A549 (cell line): ENCODE results near the gene GLT1D1. TPM values are rescaled to one million over a fixed set of nuclear protein-coding genes. Genes with fewer than 3 reads are reported as not detected.
"Not testable (repeated sequence)": the region's sequence is repeated elsewhere in the genome, so short reads cannot be mapped to it uniquely, and the experiment has no call there.

ENCODE experiments used
- ATAC-seq, 2 experiments: fragments of 200-7000 bp in 1 of 2; fragments of >200 bp in 1 of 2; cut with Nextera tagmentation in 1 of 2; cut with Tn5 transposase in 1 of 2; 3 replicates each; pipeline versions ENCODE4 v1.8.0 to v1.9.1; 2018 to 2020; ENCODE audit warnings: mild to moderate bottlenecking in 1 of 2, moderate library complexity in 1 of 2
- CTCF ChIA-PET: fragments of 300-600 bp; sonication (Branson Sonifier 250); formaldehyde crosslinking; extraction: SDS; loops from one replicate; lab custom pipeline; 2021; ENCODE audit warnings: antibody characterized with exemption, inconsistent platforms; lab: Yijun Ruan, JAX
- POLR2A ChIA-PET: fragments of 350-600 bp; formaldehyde crosslinking; extraction: SDS; loops from one replicate; lab custom pipeline; 2021; ENCODE audit warnings: antibody characterized with exemption, inconsistent platforms; lab: Yijun Ruan, JAX
- DNase-seq, 2 experiments: peaks; one replicate each; pipeline versions ENCODE4 v3.0.0 to v3.0.0-alpha.2; 2011 to 2016; ENCODE audit warnings: low read depth in 1 of 2, low spot score in 1 of 2
- FAIRE-seq: peaks from 2 replicates; lab custom pipeline; 2011; peaks lifted over from hg19 to GRCh38; lab: Jason Lieb, UNC
- H3K27ac ChIP-seq, 2 experiments: fragments of >200 bp; sonication (Bioruptor Twin); formaldehyde crosslinking; 3 replicates each; pipeline ENCODE4 v1.5.1; 2016 to 2017
- H3K4me1 ChIP-seq: fragments of >200 bp; sonication (Bioruptor Twin); formaldehyde crosslinking; 3 replicates; pipeline ENCODE4 v1.6.1; 2016
- H3K4me2 ChIP-seq: fragments of >200 bp; sonication (Bioruptor Twin); formaldehyde crosslinking; 3 replicates; pipeline ENCODE4 v1.6.1; 2016
- H3K4me3 ChIP-seq: fragments of >200 bp; sonication (Bioruptor Twin); formaldehyde crosslinking; 3 replicates; pipeline ENCODE4 v1.5.1; 2016
- H3K9me3 ChIP-seq: fragments of >200 bp; sonication (Bioruptor Twin); formaldehyde crosslinking; 3 replicates; pipeline ENCODE4 v1.6.1; 2016
- CBX2 ChIP-seq: fragments of 200-600 bp; sonication (generic); IDR thresholded peaks from 2 replicates; pipeline ENCODE4 v1.6.1; 2016; ENCODE audit warnings: low read depth, mild to moderate bottlenecking, borderline replicate concordance
- CBX8 ChIP-seq: fragments of 200-600 bp; sonication (generic); IDR thresholded peaks from 2 replicates; pipeline ENCODE4 v1.6.1; 2016
- HDAC2 ChIP-seq: fragments of 200-600 bp; sonication (generic); IDR thresholded peaks from 2 replicates; pipeline ENCODE4 v1.6.1; 2016
- HOXA7 ChIP-seq: fragments of 250-450 bp; sonication (Bioruptor Pico); IDR thresholded peaks from 2 replicates; pipeline ENCODE4 v1.5.0; 2020; ENCODE audit warnings: mild to moderate bottlenecking, moderate library complexity
- HOXB5 ChIP-seq: fragments of 250-450 bp; sonication (Bioruptor Pico); IDR thresholded peaks from 2 replicates; pipeline ENCODE4 v1.5.0; 2020; ENCODE audit warnings: mild to moderate bottlenecking, moderate library complexity
- MAFK ChIP-seq: fragments of 450-650 bp; IDR thresholded peaks from 2 replicates; pipeline ENCODE4 v1.6.1; 2014; ENCODE audit not compliant: partially characterized antibody
- NFE2L2 ChIP-seq: fragments of 150-350 bp; conservative IDR thresholded peaks from 2 replicates; pipeline ENCODE4 v1.6.1; 2014; ENCODE audit warnings: low read length
- RFX5 ChIP-seq: fragments of 450-650 bp; IDR thresholded peaks from 2 replicates; pipeline ENCODE4 v1.7.1; 2014; ENCODE audit warnings: antibody characterized with exemption, mild to moderate bottlenecking, moderate library complexity
- SMC3 ChIP-seq: fragments of >200 bp; sonication (Bioruptor Twin); formaldehyde crosslinking; IDR thresholded peaks from 3 replicates; pipeline ENCODE4 v1.6.1; 2018; ENCODE audit warnings: inconsistent platforms
- SREBF2 ChIP-seq: fragments of 450-650 bp; IDR thresholded peaks from 2 replicates; pipeline ENCODE4 v1.6.1; 2014; ENCODE audit warnings: mild to moderate bottlenecking, moderate library complexity
- TFCP2L1 ChIP-seq: fragments of 250-450 bp; sonication (Bioruptor Pico); IDR thresholded peaks from 2 replicates; pipeline ENCODE4 v1.5.0; 2021; ENCODE audit warnings: mild to moderate bottlenecking
- ZC3H11A ChIP-seq: fragments of 450-650 bp; IDR thresholded peaks from 2 replicates; pipeline ENCODE4 v1.6.1; 2014; ENCODE audit warnings: antibody characterized with exemption, mild to moderate bottlenecking
- WGBS: methylation state at CpG from one replicate; pipeline ENCODE4 v1.1.6; 2017; ENCODE audit errors: missing lambda C conversion rate; 5-methylcytosine and 5-hydroxymethylcytosine counted together
- polyA plus RNA-seq, 4 experiments: library from polyadenylated mRNA; depleted of rRNA in 3 of 4; stranded (reverse); fragments of >200 nt; fragmentation: RNase III in 1 of 4; extraction: RNeasy Plus Mini Kit Qiagen cat#74134 plus additional on column Dnase treatment in 1 of 4; gene quantifications; 2 replicates in 3 of 4; 3 replicates in 1 of 4; pipeline ENCODE4 v1.2.3, GENCODE V29; 2011 to 2017
- TF ChIP-seq, protein P1 (sequence below): fragments of 250-450 bp; sonication (Bioruptor Pico); IDR thresholded peaks from 2 replicates; pipeline ENCODE4 v1.5.0; 2020; ENCODE audit warnings: low read depth, mild to moderate bottlenecking, moderate library complexity
- TF ChIP-seq, protein P2 (sequence below): fragments of 200-600 bp; sonication (generic); IDR thresholded peaks from 2 replicates; pipeline ENCODE4 v1.6.1; 2016; ENCODE audit warnings: antibody characterized with exemption, mild to moderate bottlenecking, moderate library complexity
- TF ChIP-seq, protein P3 (sequence below): fragments of 250-450 bp; sonication (Bioruptor Pico); IDR thresholded peaks from 2 replicates; pipeline ENCODE4 v1.5.0; 2021; ENCODE audit warnings: mild to moderate bottlenecking, moderate library complexity, borderline replicate concordance
- TF ChIP-seq, protein P4 (sequence below): fragments of >200 bp; sonication (Bioruptor Twin); formaldehyde crosslinking; IDR thresholded peaks from 3 replicates; pipeline ENCODE4 v1.5.1; 2016

The GLT1D1 gene
- polyA plus RNA-seq, 2 of the 4 experiments (the other 2 are of a cell fraction): not detected

DNA sequence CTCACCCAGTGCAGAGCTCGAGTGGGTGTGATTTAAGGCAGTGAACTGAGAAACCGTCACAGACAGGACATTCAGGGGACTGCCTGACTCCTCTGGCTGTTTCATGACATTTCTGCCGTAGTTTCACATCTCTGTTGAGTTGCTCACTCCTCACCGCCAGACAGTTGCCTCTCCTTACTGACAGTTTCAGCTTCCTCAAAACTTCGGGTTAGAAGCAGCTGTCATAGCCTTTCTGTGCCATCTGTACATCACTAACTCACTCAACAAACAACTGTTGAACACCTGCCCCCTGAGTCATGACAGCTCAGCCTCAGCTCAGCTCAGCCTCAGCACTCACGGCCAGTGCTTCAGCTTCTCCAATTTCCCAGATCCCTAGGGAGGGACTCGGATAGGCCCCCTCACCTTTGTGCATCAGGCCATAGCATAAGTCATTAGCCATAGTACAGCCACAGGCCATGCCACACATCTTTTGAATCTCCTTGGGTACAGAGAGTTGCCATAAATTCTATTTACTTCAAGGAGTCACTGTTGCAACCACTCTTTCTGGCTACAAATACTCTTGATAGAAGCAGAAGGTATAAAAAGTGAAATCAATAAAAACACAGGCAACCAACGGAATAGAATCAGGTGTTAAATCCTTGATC is 23.3 kb upstream of the GLT1D1 start:
- peak in 1 of 2 experiments; percentile 60; a peak in 3 of 6 replicates for ATAC-seq
- WGBS: 27% methylated on average over 8 of the region's 8 CpGs
- Histone ChIP-seq H3K4me1 (no peaks in the 10 kb centered on the region), H3K4me2 (no peak overlapping the region), H3K4me3 (no peak overlapping the region), H3K9me3 (no peaks in the 10 kb centered on the region), H3K27ac (no peak overlapping the region)
- FAIRE-seq: no peak
- POLR2A ChIA-PET: no interaction called here
- CTCF ChIA-PET: no interaction called here
- no peak for DNase-seq
- TF ChIP-seq RFX5: no peak
- no peak for TF ChIP-seq HOXB5 (CRISPR knock-in tag)
- TF ChIP-seq, protein P1, sequence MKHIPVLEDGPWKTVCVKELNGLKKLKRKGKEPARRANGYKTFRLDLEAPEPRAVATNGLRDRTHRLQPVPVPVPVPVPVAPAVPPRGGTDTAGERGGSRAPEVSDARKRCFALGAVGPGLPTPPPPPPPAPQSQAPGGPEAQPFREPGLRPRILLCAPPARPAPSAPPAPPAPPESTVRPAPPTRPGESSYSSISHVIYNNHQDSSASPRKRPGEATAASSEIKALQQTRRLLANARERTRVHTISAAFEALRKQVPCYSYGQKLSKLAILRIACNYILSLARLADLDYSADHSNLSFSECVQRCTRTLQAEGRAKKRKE (CRISPR knock-in tag): no peak
- no peak for TF ChIP-seq SMC3
- TF ChIP-seq TFCP2L1 (CRISPR knock-in tag): no peak
- TF ChIP-seq, protein P2, sequence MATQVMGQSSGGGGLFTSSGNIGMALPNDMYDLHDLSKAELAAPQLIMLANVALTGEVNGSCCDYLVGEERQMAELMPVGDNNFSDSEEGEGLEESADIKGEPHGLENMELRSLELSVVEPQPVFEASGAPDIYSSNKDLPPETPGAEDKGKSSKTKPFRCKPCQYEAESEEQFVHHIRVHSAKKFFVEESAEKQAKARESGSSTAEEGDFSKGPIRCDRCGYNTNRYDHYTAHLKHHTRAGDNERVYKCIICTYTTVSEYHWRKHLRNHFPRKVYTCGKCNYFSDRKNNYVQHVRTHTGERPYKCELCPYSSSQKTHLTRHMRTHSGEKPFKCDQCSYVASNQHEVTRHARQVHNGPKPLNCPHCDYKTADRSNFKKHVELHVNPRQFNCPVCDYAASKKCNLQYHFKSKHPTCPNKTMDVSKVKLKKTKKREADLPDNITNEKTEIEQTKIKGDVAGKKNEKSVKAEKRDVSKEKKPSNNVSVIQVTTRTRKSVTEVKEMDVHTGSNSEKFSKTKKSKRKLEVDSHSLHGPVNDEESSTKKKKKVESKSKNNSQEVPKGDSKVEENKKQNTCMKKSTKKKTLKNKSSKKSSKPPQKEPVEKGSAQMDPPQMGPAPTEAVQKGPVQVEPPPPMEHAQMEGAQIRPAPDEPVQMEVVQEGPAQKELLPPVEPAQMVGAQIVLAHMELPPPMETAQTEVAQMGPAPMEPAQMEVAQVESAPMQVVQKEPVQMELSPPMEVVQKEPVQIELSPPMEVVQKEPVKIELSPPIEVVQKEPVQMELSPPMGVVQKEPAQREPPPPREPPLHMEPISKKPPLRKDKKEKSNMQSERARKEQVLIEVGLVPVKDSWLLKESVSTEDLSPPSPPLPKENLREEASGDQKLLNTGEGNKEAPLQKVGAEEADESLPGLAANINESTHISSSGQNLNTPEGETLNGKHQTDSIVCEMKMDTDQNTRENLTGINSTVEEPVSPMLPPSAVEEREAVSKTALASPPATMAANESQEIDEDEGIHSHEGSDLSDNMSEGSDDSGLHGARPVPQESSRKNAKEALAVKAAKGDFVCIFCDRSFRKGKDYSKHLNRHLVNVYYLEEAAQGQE: no peak
- TF ChIP-seq, protein P3, sequence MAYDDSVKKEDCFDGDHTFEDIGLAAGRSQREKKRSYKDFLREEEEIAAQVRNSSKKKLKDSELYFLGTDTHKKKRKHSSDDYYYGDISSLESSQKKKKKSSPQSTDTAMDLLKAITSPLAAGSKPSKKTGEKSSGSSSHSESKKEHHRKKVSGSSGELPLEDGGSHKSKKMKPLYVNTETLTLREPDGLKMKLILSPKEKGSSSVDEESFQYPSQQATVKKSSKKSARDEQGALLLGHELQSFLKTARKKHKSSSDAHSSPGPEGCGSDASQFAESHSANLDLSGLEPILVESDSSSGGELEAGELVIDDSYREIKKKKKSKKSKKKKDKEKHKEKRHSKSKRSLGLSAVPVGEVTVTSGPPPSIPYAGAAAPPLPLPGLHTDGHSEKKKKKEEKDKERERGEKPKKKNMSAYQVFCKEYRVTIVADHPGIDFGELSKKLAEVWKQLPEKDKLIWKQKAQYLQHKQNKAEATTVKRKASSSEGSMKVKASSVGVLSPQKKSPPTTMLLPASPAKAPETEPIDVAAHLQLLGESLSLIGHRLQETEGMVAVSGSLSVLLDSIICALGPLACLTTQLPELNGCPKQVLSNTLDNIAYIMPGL (CRISPR knock-in tag): no peak
- TF ChIP-seq MAFK: no peak
- no peak for TF ChIP-seq SREBF2
- TF ChIP-seq HOXA7 (CRISPR knock-in tag): no peak
- no peak for TF ChIP-seq CBX2

DNA sequence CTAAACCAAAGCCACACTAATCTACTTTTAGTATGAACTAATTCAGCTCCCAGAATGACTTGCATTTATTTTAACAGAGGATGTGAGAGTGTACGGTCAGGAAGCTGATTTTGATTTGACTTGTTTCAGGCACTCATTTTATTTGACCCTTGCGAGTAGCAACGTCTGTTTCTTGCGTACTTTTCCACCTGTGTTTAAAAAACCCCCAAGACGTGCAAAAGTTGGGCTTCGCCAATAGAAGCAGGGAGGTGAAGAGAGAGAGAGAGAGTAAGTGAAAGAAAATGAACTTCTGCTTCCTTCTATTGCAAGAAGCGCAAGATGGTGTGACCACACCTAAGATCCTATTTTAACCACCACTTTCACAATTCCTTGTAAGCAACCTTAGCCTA is 22.8 kb upstream of the GLT1D1 start:
- Histone ChIP-seq H3K4me2 (no peak overlapping the region), H3K4me1 (no peaks in the 10 kb centered on the region), H3K27ac (no peak overlapping the region)
- POLR2A ChIA-PET: no interaction called here
- CTCF ChIA-PET: no interaction called here
- peak; percentile 44 for TF ChIP-seq NFE2L2
- TF ChIP-seq CBX8: no peak
- TF ChIP-seq, protein P4, sequence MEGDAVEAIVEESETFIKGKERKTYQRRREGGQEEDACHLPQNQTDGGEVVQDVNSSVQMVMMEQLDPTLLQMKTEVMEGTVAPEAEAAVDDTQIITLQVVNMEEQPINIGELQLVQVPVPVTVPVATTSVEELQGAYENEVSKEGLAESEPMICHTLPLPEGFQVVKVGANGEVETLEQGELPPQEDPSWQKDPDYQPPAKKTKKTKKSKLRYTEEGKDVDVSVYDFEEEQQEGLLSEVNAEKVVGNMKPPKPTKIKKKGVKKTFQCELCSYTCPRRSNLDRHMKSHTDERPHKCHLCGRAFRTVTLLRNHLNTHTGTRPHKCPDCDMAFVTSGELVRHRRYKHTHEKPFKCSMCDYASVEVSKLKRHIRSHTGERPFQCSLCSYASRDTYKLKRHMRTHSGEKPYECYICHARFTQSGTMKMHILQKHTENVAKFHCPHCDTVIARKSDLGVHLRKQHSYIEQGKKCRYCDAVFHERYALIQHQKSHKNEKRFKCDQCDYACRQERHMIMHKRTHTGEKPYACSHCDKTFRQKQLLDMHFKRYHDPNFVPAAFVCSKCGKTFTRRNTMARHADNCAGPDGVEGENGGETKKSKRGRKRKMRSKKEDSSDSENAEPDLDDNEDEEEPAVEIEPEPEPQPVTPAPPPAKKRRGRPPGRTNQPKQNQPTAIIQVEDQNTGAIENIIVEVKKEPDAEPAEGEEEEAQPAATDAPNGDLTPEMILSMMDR: no peak
- TF ChIP-seq, all 56 proteins: peak for 1
- FAIRE-seq: no peak
- no peak for ATAC-seq
- 80% methylated on average over 7 of the region's 7 CpGs for whole genome bisulfite sequencing
- Histone ChIP-seq H3K9me3 (no peaks in the 10 kb centered on the region), H3K4me3 (no peak overlapping the region)
- no peak for DNase-seq

DNA sequence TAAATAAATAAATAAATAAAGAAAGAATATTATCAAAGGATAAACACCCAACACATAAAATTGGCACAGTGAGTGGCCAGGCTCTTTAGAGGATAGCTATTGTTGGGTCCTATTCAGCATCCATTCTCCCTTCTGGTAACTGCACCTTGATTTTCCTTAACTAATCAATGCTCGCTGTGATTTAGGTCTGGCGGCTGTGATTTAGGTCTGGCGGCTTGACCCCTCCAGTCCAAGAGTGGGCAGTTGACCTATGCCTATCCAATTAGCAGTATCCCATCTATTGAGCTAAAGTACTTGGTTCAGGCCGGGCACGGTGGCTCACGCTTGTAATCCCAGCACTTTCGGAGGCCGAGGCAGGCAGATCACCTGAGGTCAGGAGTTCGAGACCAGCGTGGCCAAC is 19.9 kb upstream of the GLT1D1 start:
- Histone ChIP-seq H3K4me1 (no peaks in the 10 kb centered on the region), H3K4me2 (no peak overlapping the region), H3K27ac (no peak overlapping the region), H3K9me3 (no peaks in the 10 kb centered on the region), H3K4me3 (no peak overlapping the region)
- WGBS: 89% methylated on average over 10 of the region's 10 CpGs
- FAIRE-seq (no peak), ATAC-seq (no peak), DNase-seq (no peak)
- TF ChIP-seq HDAC2 (no peak), ZC3H11A (peak; percentile 25; the same call in 1 of the 2 replicates), RFX5 (no peak), HOXB5 (CRISPR knock-in tag) (no peak)
- ChIA-PET POLR2A (interaction anchor here (1.1 kb wide), 1 partner anchor 10 kb away, joined by 3 read pairs; the partner anchor contains the start of gene SLC15A4), CTCF (no interaction called here)

DNA sequence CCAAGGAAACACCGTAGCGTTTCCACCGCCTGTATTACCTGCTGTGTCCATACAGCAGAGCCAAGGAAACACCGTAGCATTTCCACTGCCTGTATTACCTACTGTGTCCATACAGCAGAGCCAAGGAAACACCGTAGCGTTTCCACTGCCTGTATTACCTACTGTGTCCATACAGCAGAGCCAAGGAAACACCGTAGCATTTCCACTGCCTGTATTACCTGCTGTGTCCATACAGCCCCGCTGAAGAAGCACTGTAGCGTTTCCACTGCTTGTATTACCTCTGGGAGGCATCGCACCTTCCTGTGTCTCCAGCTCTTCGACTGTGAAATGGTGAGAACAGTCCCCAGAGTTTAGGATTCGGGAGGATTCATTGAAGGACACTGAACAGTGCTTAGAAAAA is 13.4 kb upstream of the GLT1D1 start:
- 28% methylated on average over 12 of the region's 12 CpGs for WGBS
- peak in 1 of 2 experiments; percentile 89; a peak in 4 of 6 replicates for ATAC-seq

More for the DNA sequence above, 13.4 kb upstream of the GLT1D1 start:
- H3K4me2 ChIP-seq, H3K4me1 ChIP-seq, CTCF ChIA-PET, H3K9me3 ChIP-seq, POLR2A ChIA-PET, H3K27ac ChIP-seq, DNase-seq, H3K4me3 ChIP-seq, FAIRE-seq: not testable (repeated sequence)
